GM18526 (cell line): ENCODE data around the gene NKX1-2.

Experiments
- POLR2A ChIP-seq: IDR thresholded peaks from 3 replicates; pipeline ENCODE4 v1.6.1; 2011; ENCODE audit not compliant: insufficient read length; ENCODE audit errors: extremely low read depth

The NKX1-2 gene

GRCh38 chr10:124464028-124464965, 14.5 kb upstream of the NKX1-2 start:
- no peak for TF ChIP-seq POLR2A

- TF ChIP-seq POLR2A: no peak
Measured at GRCh38 chr10:124462348-124462695, 12.5 kb upstream of the NKX1-2 start.

GRCh38 chr10:124461642-124462347, 12.0 kb upstream of the NKX1-2 start, which contains the start of gene LHPP:
Gene LHPP (plus strand): TSS chr10:124461823. CDS start chr10:124461863, 40 bp downstream.
- TF ChIP-seq POLR2A: peak; percentile 46

DNA sequence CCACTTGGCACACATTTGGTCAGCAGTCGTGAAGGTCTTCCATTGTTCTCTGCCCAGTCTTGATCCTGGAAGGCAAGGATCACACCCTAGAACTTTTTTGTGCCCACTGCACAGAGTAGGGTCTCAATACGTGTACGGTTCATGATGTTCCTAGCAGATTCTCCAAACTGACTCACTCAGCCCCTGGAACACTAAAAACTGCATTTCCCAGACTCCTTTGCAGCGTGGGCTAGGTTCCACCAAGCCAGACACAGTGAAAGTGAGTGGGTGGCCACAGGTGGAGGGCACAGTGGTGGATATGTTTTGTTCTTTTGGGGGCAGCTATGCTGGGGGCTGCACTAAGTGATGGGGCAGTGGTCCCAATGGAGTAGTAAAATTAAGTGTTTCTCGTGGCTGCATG, 10.3 kb upstream of the NKX1-2 start:
- no peak for TF ChIP-seq POLR2A

DNA sequence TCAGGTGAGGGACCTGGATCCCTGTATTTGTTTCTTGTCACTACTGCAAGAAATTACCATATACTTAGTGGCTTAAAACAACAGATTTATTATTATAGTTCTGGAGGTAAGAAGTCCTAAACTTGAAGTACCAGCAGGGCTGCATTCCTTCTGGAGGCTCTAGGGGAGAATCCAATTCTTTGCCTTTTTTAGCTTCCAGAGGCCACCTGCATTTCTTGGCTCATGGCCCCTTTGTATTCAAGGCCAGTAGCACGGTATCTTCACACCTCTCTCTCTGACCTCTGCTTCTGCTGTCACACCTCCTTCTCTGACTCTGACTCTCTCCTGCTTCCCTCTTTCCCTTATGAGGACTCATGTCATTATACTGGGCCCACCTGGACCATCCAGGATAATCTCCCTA, 9.6 kb upstream of the NKX1-2 start:
- TF ChIP-seq POLR2A: no peak

GRCh38 chr10:124458889-124459288, 9.1 kb upstream of the NKX1-2 start:
- TF ChIP-seq POLR2A: no peak

DNA sequence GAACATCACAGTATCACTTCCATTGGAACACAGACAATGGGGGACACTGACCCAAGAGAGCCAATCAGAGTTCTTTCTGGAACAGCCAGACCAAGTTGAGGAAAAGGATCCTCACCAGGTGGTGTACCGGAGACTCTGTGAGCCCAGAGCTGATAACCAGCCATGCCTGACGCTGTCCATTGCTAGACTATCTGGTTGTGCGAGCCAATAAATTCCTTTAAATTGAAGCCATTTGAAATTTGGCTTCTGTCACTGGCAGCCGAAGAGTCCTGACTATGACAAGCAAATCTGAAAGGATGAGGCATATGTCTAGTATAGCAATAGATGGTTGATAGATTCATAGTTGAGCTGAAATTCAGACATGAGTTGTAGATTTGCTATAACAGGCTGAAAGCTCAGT, 8.6 kb upstream of the NKX1-2 start:
- no peak for TF ChIP-seq POLR2A

DNA sequence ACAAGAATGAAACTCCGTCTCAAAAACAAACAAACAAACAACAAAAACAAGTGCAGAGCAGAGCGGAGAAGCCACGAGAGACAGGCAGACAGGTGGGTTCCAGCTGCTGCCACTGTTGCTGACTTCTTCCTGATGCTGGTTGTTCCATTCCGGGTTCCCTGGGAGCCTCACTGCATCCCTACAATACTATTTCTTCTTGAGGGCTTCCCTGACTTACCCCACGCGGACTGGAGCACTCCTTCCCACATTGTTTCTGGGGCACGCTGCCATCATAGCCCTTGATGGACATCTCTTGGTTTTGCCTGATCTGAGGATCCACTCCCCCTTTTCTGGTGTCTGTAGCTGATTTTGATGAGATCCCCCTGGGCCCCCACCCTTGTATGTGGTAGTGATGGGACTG, 5.6 kb upstream of the NKX1-2 start:
- TF ChIP-seq POLR2A: no peak

- TF ChIP-seq POLR2A: no peak
Measured at GRCh38 chr10:124453960-124454610, 4.2 kb upstream of the NKX1-2 start.

DNA sequence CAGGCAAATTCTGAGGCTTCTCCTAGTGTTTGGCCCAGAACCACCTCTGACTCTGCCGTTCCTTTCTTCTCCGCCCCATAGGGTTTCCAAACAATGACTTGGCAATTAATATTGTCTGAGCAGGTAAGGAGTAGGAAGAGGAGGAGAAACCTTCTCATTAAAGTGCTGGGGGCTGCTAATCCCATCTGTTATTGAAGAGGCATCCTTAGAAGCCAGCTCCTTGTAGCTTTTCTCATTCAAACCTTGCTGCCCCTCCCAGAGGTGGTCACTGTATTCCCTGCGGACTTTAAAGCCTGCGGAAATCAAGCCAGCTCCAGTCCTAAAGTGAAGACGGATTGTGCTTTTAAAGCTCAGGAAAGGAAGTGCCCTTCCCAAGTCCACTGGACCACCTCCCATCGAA, 1.4 kb upstream of the NKX1-2 start:
- TF ChIP-seq POLR2A: no peak

GRCh38 chr10:124450783-124451057, 885 bp upstream of the NKX1-2 start:
- TF ChIP-seq POLR2A: no peak

DNA sequence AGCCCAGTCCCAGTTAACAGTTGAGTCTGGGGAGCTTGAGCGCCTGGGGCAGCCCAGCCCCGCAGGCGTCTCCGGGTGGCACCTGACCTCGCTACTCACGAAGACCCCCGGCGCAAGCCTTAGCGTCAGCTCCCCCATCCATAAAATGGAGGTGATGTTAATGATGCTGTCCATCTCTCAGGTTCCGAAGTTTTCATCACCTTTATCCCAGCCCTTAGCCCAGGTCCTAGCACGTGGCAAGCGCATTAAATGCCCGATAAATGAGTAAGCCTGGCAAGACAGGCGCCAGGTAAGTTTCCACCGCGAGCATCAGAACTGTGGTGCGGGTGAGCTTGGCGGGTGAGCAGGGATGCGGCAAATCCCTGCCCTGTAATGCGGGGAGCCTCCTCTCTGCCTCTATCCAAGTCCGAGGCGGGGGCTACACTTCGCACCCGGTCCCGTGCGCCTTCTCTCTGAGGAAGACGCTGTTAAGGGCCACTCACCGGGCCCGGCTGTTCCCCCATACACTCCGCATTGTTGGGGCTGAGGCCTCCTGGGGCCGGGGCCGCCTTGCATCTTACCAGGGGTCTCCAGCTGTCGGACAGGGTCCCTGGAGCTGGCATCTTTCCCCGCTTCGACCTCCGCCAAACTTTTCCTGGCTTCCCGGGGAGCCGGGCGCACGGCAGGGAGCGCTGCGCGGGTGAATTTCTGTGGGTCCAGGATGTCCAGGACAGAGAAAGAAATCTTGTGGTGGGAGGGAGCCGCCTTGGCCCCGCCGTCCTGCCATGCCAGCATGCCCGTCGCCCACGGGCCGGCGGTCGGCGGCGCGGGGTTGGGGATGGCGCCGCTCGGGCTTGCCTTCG, 444 bp downstream of the NKX1-2 start:
- no peak for TF ChIP-seq POLR2A

- no peak for TF ChIP-seq POLR2A
Measured at GRCh38 chr10:124448696-124449169, 1.1 kb downstream of the NKX1-2 start.

- no peak for TF ChIP-seq POLR2A
Measured at GRCh38 chr10:124447751-124448466, 1.9 kb downstream of the NKX1-2 start.
